ENCODE data around the gene ERH.
A peak's percentile ranks its signal among the peaks of the same experiment; 100 is the strongest.

The ERH gene

GRCh38 chr14:69350892-69351291 is 47.2 kb downstream of the ERH start:
- no peak for DNase-seq (ENCODE audit: low read depth)
- in situ Hi-C loops (cut with HindIII; ENCODE audit: low sequenced_read_pairs), result no loop called here
- no peak overlapping the region for H3K4me3 ChIP-seq (ENCODE audit: low read depth, low read length)
- TF ChIP-seq CTCF (IDR thresholded peaks at IDR 0.05; ENCODE audit: low read depth, low read length, missing control alignments), result no peak

- no peak for DNase-seq (ENCODE audit: low read depth)
- no peak overlapping the region for H3K4me3 ChIP-seq (ENCODE audit: low read depth, low read length)
- no peak for TF ChIP-seq CTCF (IDR thresholded peaks at IDR 0.05; ENCODE audit: low read depth, low read length, missing control alignments)
- in situ Hi-C loops (cut with HindIII; ENCODE audit: low sequenced_read_pairs), result no loop called here
Observed at GRCh38 chr14:69349091-69349777, 48.9 kb downstream of the ERH start.

- in situ Hi-C loops (cut with HindIII; ENCODE audit: low sequenced_read_pairs), result no loop called here
- no peak for DNase-seq (ENCODE audit: low read depth)
- no peak overlapping the region for H3K4me3 ChIP-seq (ENCODE audit: low read depth, low read length)
- TF ChIP-seq CTCF (IDR thresholded peaks at IDR 0.05; ENCODE audit: low read depth, low read length, missing control alignments), result peak; percentile 76
Observed at GRCh38 chr14:69346710-69347109, 51.4 kb downstream of the ERH start.

- TF ChIP-seq CTCF (IDR thresholded peaks at IDR 0.05; ENCODE audit: low read depth, low read length, missing control alignments), result no peak
- no peak overlapping the region for H3K4me3 ChIP-seq (ENCODE audit: low read depth, low read length)
- in situ Hi-C loops (cut with HindIII; ENCODE audit: low sequenced_read_pairs), result no loop called here
- DNase-seq (ENCODE audit: low read depth), result no peak
Observed at GRCh38 chr14:69345402-69345801, 52.7 kb downstream of the ERH start.

GRCh38 chr14:69344171-69344570 is 53.9 kb downstream of the ERH start:
- H3K4me3 ChIP-seq (ENCODE audit: low read depth, low read length), result no peak overlapping the region
- in situ Hi-C loops (cut with HindIII; ENCODE audit: low sequenced_read_pairs), result no loop called here
- TF ChIP-seq CTCF (IDR thresholded peaks at IDR 0.05; ENCODE audit: low read depth, low read length, missing control alignments), result no peak
- DNase-seq (ENCODE audit: low read depth), result no peak

GRCh38 chr14:69342928-69343525 is 55.1 kb downstream of the ERH start:
- TF ChIP-seq CTCF (IDR thresholded peaks at IDR 0.05; ENCODE audit: low read depth, low read length, missing control alignments), result no peak
- H3K4me3 ChIP-seq (ENCODE audit: low read depth, low read length), result no peak overlapping the region
- in situ Hi-C loops (cut with HindIII; ENCODE audit: low sequenced_read_pairs), result no loop called here
- DNase-seq (ENCODE audit: low read depth), result no peak
